Fibroblast of skin of right biceps (primary cell): ENCODE data around the gene CLCNKA.
"Not testable (repeated sequence)": the region's sequence is repeated elsewhere in the genome, so short reads cannot be mapped to it uniquely, and the experiment has no call there.

ENCODE experiments used
- DNase-seq: peaks from one replicate; pipeline ENCODE4 v3.0.0-alpha.2; 2013

The CLCNKA gene

DNA sequence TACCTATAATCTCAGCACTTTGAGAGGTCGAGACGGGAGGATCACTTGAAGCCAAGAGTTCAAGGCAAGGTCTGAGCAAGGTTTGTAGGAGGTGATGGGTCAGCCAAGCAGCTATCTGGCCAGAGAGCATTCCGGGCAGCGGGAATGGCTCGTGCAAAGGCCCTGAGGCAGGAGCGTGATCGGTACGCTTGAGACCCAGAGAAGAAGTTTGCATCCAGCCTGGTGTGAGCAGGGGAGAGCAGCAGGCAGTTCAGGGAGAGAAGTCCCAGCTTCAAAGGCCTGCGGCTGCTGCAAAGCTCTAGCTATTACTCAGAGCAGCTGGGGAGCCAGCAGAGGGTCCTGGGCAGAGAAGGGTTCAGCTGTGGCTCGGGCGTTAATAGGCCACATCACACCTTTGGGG, 22.9 kb upstream of the CLCNKA start:
- DNase-seq: no peak

- not testable (repeated sequence) for DNase-seq
Measured at GRCh38 chr1:16001274-16001673, 20.6 kb upstream of the CLCNKA start.

DNA sequence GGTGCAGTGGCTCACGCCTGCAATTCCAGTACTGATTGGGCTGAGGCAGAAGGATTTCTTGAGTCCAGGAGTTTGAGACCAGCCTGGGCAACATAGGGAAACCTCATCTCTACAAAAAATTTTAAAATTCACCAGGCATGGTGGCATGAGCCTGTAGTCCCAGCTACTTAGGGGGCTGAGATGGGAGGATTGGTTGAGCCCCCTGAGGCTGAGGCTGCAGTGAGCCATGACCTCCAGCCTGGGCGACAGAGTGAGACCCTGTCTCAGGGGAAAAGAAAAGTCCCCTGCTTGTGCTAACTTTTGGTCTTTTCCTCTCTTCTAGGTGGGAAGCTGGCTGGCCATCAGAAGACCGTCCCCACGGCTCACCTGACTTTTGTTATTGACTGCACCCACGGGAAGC, 16.2 kb upstream of the CLCNKA start:
- no peak for DNase-seq

- no peak for DNase-seq
Measured at GRCh38 chr1:16006010-16006409, 15.8 kb upstream of the CLCNKA start.

DNA sequence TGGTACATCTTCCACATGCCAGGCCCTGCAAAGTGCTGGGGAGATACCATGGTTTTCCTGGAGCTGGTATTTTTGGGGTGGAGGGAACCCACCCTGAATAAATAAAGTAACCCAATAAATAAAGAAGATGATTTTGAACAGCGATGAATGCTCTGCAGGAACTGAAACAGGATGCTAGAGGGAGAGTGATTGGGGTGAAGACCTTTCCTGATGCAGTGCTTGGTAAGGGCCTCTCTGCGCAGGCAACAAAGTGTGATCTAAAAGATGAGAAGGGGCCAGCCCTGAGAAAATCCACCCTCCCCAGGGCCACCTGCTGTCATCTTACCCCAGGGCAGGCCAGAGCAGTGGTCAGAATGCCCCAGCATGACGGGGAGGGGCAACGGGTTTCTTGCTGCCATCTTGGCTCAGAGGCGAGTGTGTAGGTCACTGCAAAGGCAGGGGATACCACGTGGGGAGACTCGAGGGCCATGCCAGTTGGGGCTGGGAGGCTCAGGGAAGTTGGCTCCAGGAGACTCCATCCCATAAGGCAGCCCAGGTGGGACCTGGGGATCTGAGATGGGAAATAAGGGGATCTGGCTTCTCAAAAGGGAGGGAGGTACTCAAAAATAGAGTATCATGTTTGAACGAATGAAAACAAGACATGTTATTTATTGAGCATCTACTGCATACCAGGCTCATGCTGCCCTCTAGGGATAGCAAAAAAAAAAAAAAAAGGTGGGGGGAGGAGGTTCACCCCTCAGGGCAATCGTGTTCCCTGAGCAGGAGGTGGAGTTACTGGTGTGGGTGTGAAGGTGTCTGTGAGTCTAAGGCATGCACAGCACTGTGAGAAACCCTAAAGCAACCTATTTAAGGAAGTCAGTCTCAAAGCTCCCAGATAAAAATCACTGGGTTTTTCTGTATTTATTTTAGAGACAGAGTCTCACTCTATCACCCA, 15.0 kb upstream of the CLCNKA start:
- peak; percentile 31 for DNase-seq

- DNase-seq: no peak
Measured at GRCh38 chr1:16007671-16008341, 14.0 kb upstream of the CLCNKA start.

- peak; percentile 68 for DNase-seq
Measured at GRCh38 chr1:16009030-16009460, 12.8 kb upstream of the CLCNKA start.

DNA sequence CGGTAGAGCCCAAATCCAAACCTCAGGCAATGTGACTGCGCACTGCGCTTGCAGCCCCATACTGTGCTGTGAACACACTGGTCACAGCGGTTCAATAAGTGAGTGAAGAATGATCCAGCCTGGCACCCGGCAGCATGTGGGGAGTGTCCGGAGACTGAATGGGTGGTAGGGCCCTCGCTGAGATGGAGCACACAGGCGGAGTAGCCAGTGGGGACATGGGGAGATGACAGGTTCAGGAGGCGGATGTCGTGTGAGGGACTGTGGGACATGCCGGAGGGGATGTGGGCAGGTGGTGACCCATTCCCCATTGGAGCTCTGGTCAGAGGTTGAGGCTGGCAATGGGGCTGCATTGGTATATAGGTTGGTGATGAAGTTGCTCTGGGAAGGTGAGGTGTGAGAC, 12.2 kb upstream of the CLCNKA start:
- no peak for DNase-seq

GRCh38 chr1:16010837-16011236, 11.0 kb upstream of the CLCNKA start:
- DNase-seq: no peak

- DNase-seq: no peak
Measured at GRCh38 chr1:16011936-16012589, 9.8 kb upstream of the CLCNKA start.

- peak; percentile 87 for DNase-seq
Measured at GRCh38 chr1:16012590-16013219, 9.1 kb upstream of the CLCNKA start.

GRCh38 chr1:16013220-16013907, 8.5 kb upstream of the CLCNKA start:
- peak; percentile 89 for DNase-seq

- no peak for DNase-seq
Measured at GRCh38 chr1:16013908-16014258, 8.0 kb upstream of the CLCNKA start.

DNA sequence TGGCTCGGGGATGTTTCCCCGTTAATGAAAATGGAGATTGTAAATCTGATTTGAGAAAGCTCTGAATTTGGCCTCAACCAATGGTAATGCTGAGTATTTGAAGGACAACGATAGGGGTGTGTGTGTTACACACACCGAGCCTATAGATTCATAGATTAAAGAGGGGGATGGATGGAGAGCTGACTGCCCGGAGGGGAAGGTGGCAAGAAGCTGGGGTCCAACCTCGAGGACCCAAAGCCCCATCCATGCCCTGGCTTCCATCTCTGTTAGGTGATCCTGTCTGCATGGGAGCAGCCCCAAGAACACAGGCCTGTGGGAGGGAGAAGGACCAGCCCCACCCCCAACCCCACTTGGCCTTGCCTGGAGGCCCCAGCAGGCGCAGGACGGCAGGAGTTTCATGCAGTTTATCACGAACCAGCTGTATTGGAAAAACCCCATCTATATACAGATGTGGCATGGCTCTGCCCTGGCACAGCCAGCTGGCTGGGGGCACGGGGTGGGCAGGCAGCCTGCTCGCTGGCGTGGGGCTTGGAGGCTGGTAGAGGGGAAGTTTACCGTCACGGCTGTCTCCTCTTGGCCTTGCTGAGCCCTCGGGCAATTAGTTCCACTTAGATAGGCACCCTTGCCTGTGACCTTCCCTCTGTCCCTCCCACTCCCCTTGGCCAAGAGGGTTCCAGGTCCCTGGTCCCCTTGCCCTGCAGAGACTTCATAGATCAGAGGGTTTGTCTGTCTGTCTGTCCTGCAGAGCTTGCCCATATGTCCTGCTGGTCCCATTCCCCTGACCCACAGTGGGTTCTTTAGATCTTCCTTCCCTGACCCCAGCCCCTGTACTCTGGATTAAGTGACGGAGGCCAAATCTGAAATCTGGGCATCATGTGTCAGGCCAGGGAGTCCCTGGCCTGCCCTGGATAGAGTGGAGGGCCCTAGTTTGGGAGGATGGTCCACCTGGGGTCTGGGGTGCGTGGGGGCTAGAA, 7.0 kb upstream of the CLCNKA start:
- DNase-seq: peak; percentile 52

DNA sequence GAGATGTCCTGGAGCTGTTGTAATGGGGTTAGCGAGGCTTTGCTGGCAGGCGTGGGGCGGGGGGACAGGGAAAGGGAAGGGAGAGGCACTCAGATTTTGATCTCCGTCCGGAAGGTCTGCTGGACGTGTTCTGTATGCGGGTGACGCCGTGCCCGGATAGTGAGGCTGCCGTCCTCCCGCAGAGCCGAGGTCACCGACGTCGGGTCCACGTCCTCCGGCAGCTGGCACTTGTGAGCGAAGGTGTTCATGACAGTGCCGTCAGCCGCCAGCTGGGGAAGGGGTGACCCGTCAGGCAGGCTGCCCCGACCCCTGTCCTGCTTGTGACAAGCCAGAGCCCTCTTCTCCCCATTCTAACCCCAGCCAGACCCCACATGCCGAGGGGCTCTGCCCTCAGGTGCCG, 6.3 kb upstream of the CLCNKA start:
- DNase-seq: no peak

DNA sequence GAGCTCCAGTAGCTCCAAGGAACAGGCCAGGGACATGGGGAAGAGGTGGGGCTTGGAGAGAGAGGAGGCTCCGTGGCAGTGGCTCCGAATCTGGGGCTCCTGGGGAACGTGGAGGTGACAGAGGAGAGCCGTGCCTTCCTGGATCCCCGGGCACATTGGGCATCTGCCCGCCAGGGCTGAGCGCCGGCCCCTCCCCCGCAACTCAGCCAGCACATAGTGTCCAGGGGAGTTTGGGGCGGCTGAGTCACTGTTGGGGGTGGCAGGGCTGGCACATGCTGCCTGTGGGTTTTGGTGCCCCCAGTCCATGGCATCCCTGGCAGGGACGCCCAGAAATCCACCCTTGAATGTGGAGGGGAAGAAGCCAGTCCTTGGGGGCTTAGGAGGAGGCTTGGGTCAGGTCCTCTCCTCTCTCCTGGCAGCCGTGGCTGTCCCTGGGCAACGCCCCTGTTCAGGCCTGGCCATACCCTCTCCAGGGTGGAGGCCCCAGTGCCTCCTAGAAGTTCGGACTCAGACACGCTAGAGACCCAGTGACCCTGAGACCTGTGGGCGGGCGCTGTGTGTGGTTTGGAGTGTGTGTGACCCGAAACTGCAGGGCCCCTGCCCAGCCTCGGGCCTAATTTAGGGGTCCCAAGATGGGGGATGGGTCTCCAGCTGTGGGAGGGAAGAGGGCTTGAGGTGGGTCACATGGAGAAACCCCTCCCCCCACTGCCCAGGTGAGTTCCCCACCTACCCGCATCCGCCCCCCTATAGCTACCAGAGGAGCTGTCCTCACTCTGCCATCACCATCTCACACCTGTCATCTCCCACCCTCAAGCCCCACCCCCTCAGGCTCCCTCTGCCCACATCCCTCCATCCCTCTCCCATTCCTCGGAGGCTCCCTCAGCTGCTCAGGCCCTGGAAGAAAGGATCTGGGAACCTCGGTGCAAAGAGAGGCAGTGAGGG, 5.6 kb upstream of the CLCNKA start:
- no peak for DNase-seq

- DNase-seq: no peak
Measured at GRCh38 chr1:16017076-16017460, 4.8 kb upstream of the CLCNKA start.

DNA sequence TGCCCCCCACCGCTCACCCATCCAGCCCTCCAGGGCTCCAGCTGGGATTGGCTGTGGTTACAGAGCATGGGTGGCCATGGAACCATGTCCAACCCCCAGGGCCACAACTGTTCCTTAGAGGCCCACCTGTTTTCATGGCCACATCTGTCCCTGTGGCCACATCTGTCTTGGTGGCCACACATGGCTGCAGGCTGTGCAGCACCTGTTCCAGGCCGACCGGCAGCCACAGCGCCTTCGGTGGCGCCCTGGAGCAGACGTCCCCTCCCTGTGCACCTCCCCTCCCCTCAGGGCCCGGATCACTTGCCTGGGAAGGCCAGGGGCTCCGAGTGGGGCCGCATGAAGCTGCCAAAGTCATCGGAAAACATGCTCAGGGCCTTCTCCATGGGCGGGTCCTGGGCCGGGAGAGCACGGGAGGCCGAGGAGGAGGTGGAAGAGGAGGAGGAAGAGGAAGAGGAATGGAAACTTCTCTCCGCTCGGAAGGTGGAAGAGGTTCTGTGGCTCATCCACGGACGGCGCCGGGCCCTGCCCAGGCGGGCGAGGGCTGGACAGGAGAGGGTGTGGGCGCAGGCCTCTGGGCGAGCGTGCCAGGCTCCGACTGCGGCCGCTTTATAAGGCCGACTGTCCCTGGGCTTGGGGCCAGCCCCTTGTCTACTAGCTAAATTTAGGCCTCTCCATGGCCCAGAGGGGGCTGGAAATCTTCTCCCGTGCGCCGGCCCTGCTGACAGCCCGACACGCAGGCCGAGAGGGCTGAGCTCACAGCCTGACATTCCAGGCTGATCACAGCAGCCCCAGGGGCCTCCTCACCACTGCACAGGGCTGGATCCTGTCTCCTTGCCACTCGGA, 4.2 kb upstream of the CLCNKA start, which contains the start of gene HSPB7:
Gene HSPB7, minus strand, starts transcription at position 583 of the 843 bp plus-strand sequence. Its CDS starts 80 bp downstream, at position 503.
- DNase-seq: peak; percentile 76

- no peak for DNase-seq
Measured at GRCh38 chr1:16018308-16018707, 3.5 kb upstream of the CLCNKA start.
